Occipital lobe (tissue), 2 donors: Measurements from ENCODE around the gene HIVEP2. TPM values are rescaled to one million over a fixed set of nuclear protein-coding genes. Genes with fewer than 3 reads are reported as not detected.

Experiments used
- DNase-seq: peaks from one replicate; lab custom pipeline; 2025; lab: John Stamatoyannopoulos, UW
- total RNA-seq: library from RNA; depleted of rRNA; stranded (reverse); fragments of >200 nt; gene quantifications from one replicate; pipeline ENCODE4 v1.2.3, GENCODE V29; 2014

HIVEP2 gene
- total RNA-seq, 1 donor from 2014 or later: 114 TPM

- DNase-seq: no peak
Measured at GRCh38 chr6:142867355-142867801, 77.6 kb downstream of the HIVEP2 start.

- no peak for DNase-seq
Measured at GRCh38 chr6:142863981-142864380, 81.0 kb downstream of the HIVEP2 start.

- DNase-seq: no peak
Measured at GRCh38 chr6:142861711-142862110, 83.3 kb downstream of the HIVEP2 start.

GRCh38 chr6:142860498-142860897 lies 84.5 kb downstream of the HIVEP2 start:
- DNase-seq: no peak

- no peak for DNase-seq
Measured at GRCh38 chr6:142857796-142858555, 87.0 kb downstream of the HIVEP2 start.

- DNase-seq: no peak
Measured at GRCh38 chr6:142857233-142857761, 87.7 kb downstream of the HIVEP2 start.

GRCh38 chr6:142856624-142857232 lies 88.2 kb downstream of the HIVEP2 start:
- no peak for DNase-seq

- DNase-seq: no peak
Measured at GRCh38 chr6:142855893-142856623, 88.9 kb downstream of the HIVEP2 start.

- DNase-seq: no peak
Measured at GRCh38 chr6:142854589-142855488, 90.1 kb downstream of the HIVEP2 start.

GRCh38 chr6:142853244-142854180 lies 91.5 kb downstream of the HIVEP2 start:
- DNase-seq: no peak

GRCh38 chr6:142851601-142852000 lies 93.4 kb downstream of the HIVEP2 start:
- DNase-seq: no peak

GRCh38 chr6:142850679-142851423 lies 94.1 kb downstream of the HIVEP2 start:
- DNase-seq: no peak

GRCh38 chr6:142848976-142849375 lies 96.0 kb downstream of the HIVEP2 start:
- no peak for DNase-seq

GRCh38 chr6:142848156-142848555 lies 96.8 kb downstream of the HIVEP2 start:
- no peak for DNase-seq

- DNase-seq: no peak
Measured at GRCh38 chr6:142846883-142847287, 98.1 kb downstream of the HIVEP2 start.

- DNase-seq: no peak
Measured at GRCh38 chr6:142846459-142846831, 98.5 kb downstream of the HIVEP2 start.

GRCh38 chr6:142845624-142846458 lies 99.1 kb downstream of the HIVEP2 start:
- peak; percentile 79 for DNase-seq

GRCh38 chr6:142845143-142845571 lies 99.8 kb downstream of the HIVEP2 start:
- no peak for DNase-seq
